ENCODE data around the gene INPPL1. TPM values are rescaled to one million over a fixed set of nuclear protein-coding genes. Genes with fewer than 3 reads are reported as not detected.

Gene INPPL1
- total RNA-seq, 4 donors from 2014 or later, result 65.8 to 134 (median 92.4) TPM

- Histone ChIP-seq H3K36me3 (no peaks in the 10 kb centered on the region), H3K27ac (no peak overlapping the region), H3K4me3 (no peak overlapping the region), H3K4me1 (no peaks in the 10 kb centered on the region), H3K9me3 (no peaks in the 10 kb centered on the region), H3K27me3 (peaks cover 41% of the 10 kb centered on the region)
- WGBS, 2 donors (ENCODE audit: low coverage in 1 of 2), result 95 to 98% methylated on average over 7 to 8 of the region's 24 CpGs
- no peak for TF ChIP-seq CTCF (IDR thresholded peaks at IDR 0.05)
- TF ChIP-seq POLR2A (IDR thresholded peaks at IDR 0.05), result no peak
- TF ChIP-seq EP300 (IDR thresholded peaks at IDR 0.05), result no peak
- TF ChIP-seq POLR2AphosphoS5 (IDR thresholded peaks at IDR 0.05), result no peak
- ATAC-seq, result no peak
These were observed 56.3 kb downstream of the INPPL1 start for GRCh38 chr11:72280726-72281315.

GRCh38 chr11:72283947-72284346 is 59.4 kb downstream of the INPPL1 start:
- 68 to 83% methylated on average over 2 of the region's 2 CpGs for WGBS, 2 donors (ENCODE audit: low coverage in 1 of 2)
- Histone ChIP-seq H3K9me3 (no peaks in the 10 kb centered on the region), H3K27ac (no peak overlapping the region), H3K4me3 (no peak overlapping the region), H3K36me3 (no peaks in the 10 kb centered on the region), H3K27me3 (peaks cover 41% of the 10 kb centered on the region), H3K4me1 (no peaks in the 10 kb centered on the region)
- no peak for ATAC-seq
- no peak for TF ChIP-seq CTCF (IDR thresholded peaks at IDR 0.05)
- TF ChIP-seq POLR2AphosphoS5 (IDR thresholded peaks at IDR 0.05), result no peak
- TF ChIP-seq POLR2A (IDR thresholded peaks at IDR 0.05), result no peak
- no peak for TF ChIP-seq EP300 (IDR thresholded peaks at IDR 0.05)

- 94 to 100% methylated on average over 2 of the region's 2 CpGs for WGBS, 2 donors (ENCODE audit: low coverage in 1 of 2)
- Histone ChIP-seq H3K27ac (no peak overlapping the region), H3K36me3 (peaks cover 0 to 4% of the 10 kb centered on the region in 2 donors), H3K4me1 (no peaks in the 10 kb centered on the region), H3K27me3 (peaks cover 27% of the 10 kb centered on the region), H3K4me3 (no peak overlapping the region), H3K9me3 (no peaks in the 10 kb centered on the region)
- no peak for ATAC-seq
- no peak for TF ChIP-seq CTCF (IDR thresholded peaks at IDR 0.05)
- no peak for TF ChIP-seq POLR2A (IDR thresholded peaks at IDR 0.05)
- no peak for TF ChIP-seq EP300 (IDR thresholded peaks at IDR 0.05)
- TF ChIP-seq POLR2AphosphoS5 (IDR thresholded peaks at IDR 0.05), result no peak
These were observed 62.7 kb downstream of the INPPL1 start for GRCh38 chr11:72287293-72287692.

Other genes with a start within 250 kb of the INPPL1 start
- gene IL18BP, start 225.9 kb upstream of the INPPL1 start, total RNA-seq, result 1 to 10 TPM; 2.5 to 8.9 (median 6.7) TPM
- gene NUMA1, start 144.2 kb upstream of the INPPL1 start, total RNA-seq, result 100 to 1,000 TPM; 235 to 370 (median 290) TPM
- gene LRRC51, start 143.9 kb upstream of the INPPL1 start, total RNA-seq, result 10 to 100 TPM in 2 of 4 donors, 1 to 10 TPM in 2; 6.4 to 18.4 (median 10.7) TPM
- gene LAMTOR1, start 121.5 kb upstream of the INPPL1 start, total RNA-seq, result 100 to 1,000 TPM in 1 of 4 donors, 10 to 100 TPM in 3; 87.1 to 103 (median 98.2) TPM
- not detected for gene TOMT, start 118.8 kb upstream of the INPPL1 start, total RNA-seq
- 10 to 100 TPM; 37.0 to 55.6 (median 39.1) TPM for gene ANAPC15, start 112.1 kb upstream of the INPPL1 start, total RNA-seq
- gene FOLR3, start 89.0 kb upstream of the INPPL1 start, total RNA-seq, result under 1 TPM in 1 of 4 donors, not detected in 3; 0.96 TPM
- 10 to 100 TPM in 1 of 4 donors, under 1 TPM in 1, not detected in 2; 0.81 to 23.7 TPM for gene FOLR1, start 32.6 kb upstream of the INPPL1 start, total RNA-seq
- gene FOLR2, start 8.0 kb upstream of the INPPL1 start, total RNA-seq, result 10 to 100 TPM in 3 of 4 donors, 1 to 10 TPM in 1; 7.3 to 70.3 (median 33.9) TPM
- gene PHOX2A, start 19.4 kb downstream of the INPPL1 start, total RNA-seq, result 1 to 10 TPM in 1 of 4 donors, under 1 TPM in 2, not detected in 1; 0.37 to 3.2 (median 0.89) TPM
- gene CLPB, start 209.8 kb downstream of the INPPL1 start, total RNA-seq, result 10 to 100 TPM; 19.4 to 30.4 (median 23.4) TPM

Data from gastroesophageal sphincter (tissue), 4 donors.